G401 (cell line): ENCODE data around the gene CTNND2. TPM values are rescaled to one million over a fixed set of nuclear protein-coding genes. Genes with fewer than 3 reads are reported as not detected.

Experiments
- DNase-seq: peaks from one replicate; pipeline ENCODE4 v3.0.0-alpha.2; 2015; ENCODE audit warnings: low spot score
- in situ Hi-C: cut with HindIII; loops from 2 replicates; pipeline ENCODE4 v1.10.0; 2016; ENCODE audit warnings: low sequenced_read_pairs, mixed read lengths
- total RNA-seq: library from RNA; depleted of rRNA; stranded (reverse); fragments of >200 nt; shearing (Covaris generic); gene quantifications from 2 replicates; pipeline ENCODE4 v1.2.3, GENCODE V29; 2014

CTNND2 gene
- total RNA-seq, 1 experiment from 2014 or later = not detected

DNA sequence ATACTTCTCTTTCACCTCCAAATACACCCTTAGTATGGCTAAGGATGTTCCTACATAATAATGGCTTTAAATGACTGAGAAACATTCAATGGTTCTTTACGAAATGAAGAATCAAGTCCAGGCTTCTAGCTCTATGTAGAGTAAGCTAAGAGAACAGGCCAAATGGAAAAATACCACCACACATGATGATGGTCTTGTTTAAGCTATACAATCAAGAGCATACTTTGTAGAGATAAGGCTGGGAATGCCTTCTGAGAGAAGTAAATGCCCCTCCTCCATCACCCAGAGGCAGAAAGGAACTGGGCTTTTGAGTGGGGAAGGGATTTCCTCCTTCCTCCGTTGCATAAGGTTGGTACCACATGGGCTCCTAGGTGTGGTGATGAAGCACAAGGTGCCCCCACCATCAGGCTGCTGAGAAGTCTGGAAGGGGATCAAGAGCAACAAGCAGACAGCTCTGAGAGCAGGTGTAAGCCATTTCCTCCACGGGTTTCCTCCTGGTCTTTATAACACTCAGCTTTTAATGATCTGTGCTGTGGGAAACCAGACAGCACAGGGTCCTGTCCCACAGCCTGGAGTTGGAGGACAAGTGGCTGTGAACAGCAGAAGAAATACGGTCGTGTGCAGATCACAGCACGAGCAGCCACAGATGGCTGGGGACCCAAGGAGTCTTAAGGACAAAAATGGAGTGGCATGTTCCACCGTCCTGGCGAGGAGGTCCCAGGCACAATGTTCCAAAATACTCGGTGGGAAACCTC, 396.9 kb downstream of the CTNND2 start:
- DNase-seq = peak; percentile 89
- in situ Hi-C loops = no loop called here

DNA sequence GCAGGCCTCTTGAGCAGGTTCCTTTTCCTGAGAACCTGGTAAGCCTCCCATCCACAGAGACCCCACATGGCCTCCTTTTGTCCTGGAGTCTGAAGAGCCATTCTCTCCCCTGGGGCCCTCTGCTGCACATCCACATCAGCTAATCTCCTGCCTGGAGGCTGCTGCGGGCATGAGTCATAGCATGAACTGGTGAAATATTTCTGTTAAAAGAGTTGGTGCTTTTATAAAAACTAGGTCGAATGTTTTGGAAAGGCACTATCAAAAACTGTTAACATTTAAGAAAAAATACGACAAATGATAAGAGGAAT, 399.4 kb downstream of the CTNND2 start:
- in situ Hi-C loops = no loop called here
- no peak for DNase-seq

- in situ Hi-C loops = no loop called here
- DNase-seq = no peak
Observed at GRCh38 chr5:11504065-11504885, 400.0 kb downstream of the CTNND2 start.

GRCh38 chr5:11502783-11503182, 401.5 kb downstream of the CTNND2 start:
- no peak for DNase-seq
- in situ Hi-C loops = no loop called here

- in situ Hi-C loops = no loop called here
- no peak for DNase-seq
Observed at GRCh38 chr5:11497651-11498050, 406.6 kb downstream of the CTNND2 start.

GRCh38 chr5:11496137-11496719, 408.0 kb downstream of the CTNND2 start:
- DNase-seq = no peak
- in situ Hi-C loops = no loop called here

GRCh38 chr5:11494340-11494739, 409.9 kb downstream of the CTNND2 start:
- in situ Hi-C loops = no loop called here
- no peak for DNase-seq

- DNase-seq = no peak
- in situ Hi-C loops = no loop called here
Observed at GRCh38 chr5:11491404-11492075, 412.7 kb downstream of the CTNND2 start.

DNA sequence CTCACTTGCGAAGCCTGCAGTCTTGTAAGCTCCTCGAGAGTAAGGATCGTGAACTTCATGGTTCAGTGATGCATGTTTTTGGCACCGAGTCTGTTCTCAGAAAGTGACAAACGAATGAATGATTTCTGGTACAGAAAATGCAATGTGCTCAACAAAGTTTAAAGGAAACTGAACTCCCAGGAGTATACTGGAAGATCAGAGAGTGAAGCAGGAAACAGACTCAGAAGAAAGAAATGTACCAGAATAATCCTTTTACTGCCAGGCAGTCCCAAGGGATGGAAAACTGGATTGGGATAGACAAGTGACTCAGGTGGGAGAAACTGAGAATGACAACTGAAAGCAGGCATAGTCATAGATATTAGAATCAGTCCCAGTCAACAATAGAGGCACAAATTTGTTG, 420.6 kb downstream of the CTNND2 start:
- DNase-seq = no peak
- in situ Hi-C loops = no loop called here

DNA sequence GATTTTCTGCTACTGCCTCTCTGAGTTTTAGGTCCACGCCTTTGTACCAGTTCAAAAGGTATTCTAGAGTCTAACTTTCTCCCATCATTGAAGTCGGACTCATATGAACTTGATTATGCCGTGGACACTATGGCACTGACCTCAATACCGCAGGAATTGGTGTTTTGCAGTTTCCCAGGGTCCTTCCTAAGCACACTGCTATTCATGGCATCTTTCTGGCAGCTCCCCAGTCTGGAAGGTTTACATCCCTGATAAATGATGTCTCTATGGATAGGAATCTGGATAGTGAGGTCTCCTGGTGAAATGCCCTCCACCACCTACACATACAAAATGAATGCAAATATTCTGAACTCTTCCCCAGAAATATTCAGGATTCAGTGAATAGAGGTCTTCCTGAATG, 422.2 kb downstream of the CTNND2 start:
- no peak for DNase-seq
- in situ Hi-C loops = no loop called here

GRCh38 chr5:11477786-11478185, 426.5 kb downstream of the CTNND2 start:
- in situ Hi-C loops = no loop called here
- DNase-seq = no peak

DNA sequence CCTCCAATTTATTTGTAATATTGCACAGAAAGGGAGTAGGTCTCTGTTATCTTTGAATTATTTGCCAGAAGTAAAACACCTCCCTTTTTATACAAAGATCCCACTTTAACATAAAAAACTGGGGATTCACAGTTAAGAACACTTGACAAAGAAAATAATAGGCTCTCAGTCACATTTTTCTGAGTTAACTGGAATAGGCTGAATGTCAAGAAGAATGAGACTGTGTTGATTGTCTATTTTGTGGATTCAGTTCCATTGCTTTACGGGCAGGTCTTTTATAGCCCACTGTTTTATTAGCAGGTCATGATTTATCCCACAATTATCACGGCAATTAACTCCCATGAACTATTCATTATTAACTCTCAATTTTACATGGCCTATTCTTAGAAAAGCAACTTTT, 427.4 kb downstream of the CTNND2 start:
- no peak for DNase-seq
- in situ Hi-C loops = no loop called here

- in situ Hi-C loops = no loop called here
- DNase-seq = no peak
Observed at GRCh38 chr5:11468334-11469039, 435.8 kb downstream of the CTNND2 start.

GRCh38 chr5:11467588-11467987, 436.7 kb downstream of the CTNND2 start:
- in situ Hi-C loops = no loop called here
- no peak for DNase-seq

DNA sequence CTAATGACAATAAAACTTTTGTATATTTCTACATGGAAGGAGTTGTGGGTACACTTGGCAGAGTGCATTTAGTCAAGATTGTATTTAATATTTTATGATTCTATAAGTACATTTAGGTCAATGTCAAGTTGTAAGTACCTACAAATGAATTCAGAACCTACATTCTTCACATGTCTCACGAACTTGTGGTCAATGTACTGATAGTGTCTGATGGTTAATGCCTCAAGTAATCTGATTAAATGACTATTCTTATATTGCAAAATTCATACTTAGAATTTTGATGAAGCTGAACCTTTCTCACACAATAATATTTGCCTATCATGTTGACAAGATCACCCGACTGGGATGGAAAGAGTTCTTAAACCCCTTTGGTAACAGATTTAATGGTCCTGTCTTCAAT, 444.5 kb downstream of the CTNND2 start:
- in situ Hi-C loops = no loop called here
- no peak for DNase-seq

- in situ Hi-C loops = no loop called here
- DNase-seq = no peak
Observed at GRCh38 chr5:11455505-11455904, 448.7 kb downstream of the CTNND2 start.

DNA sequence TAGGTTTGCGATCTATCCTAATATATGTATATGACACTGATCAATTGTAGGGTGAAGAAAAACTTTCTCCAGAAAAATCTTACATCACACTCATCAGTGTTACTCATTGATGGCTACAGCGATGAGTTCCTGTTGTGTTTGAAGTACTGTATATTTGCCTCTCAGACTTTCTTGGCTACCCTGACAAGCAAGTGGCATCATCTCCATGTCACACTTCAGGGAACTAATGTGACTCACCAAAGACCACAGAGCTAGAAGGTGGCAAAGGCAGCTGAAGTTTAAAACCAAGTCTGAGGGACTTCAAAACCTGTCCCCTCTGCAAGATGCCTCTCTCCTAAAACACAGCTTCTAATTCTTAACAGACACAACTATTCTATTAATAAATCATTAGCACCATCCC, 451.4 kb downstream of the CTNND2 start:
- in situ Hi-C loops = no loop called here
- DNase-seq = peak; percentile 15

DNA sequence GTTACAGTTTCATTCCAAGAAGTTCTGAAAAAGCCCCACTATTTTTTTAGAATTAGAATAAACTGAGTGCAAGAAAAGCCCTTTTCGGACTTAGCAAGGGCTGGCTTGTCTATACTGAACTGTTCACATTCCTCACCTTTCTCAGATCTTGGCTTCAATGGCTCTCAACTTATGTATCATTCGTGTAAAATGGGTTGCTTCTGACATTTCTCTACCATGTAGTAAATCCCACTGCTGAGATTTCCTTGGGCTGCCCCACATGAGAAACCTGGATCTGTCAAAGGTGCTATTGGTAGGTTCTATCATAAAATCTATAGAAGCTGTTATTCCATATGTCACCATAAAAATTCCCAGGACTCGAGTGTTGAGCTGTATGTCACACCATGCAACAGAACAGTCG, 454.3 kb downstream of the CTNND2 start:
- DNase-seq = no peak
- in situ Hi-C loops = no loop called here

DNA sequence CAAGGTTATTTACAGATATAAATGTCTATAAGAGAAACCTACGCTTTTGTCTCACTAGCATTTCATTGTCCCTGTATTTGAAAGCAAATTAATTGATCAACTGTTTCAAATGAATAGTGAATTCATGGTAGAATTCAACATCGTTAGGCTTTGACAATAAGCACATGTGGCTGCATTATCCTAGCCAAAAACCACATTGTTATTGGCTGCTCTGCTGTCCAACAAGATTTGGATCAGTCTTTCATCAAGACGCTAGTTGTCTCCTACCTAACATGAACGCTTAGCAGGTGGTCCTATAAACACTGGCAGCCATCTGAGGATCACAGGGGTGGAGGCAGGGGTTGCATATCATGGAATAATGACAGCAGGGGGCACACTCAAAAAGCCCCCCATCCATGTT, 455.0 kb downstream of the CTNND2 start:
- in situ Hi-C loops = no loop called here
- no peak for DNase-seq
